Upper lobe of left lung (tissue), 4 donors: Measurements from ENCODE around the gene RGL3.

Experiments used
- CTCF ChIP-seq, 6 experiments: fragments of 450-650 bp in 4 of 6; fragments of 200-600 bp in 2 of 6; sonication (generic) in 2 of 6; IDR thresholded peaks; one replicate each; pipeline ENCODE4 v1.5.1; 2016 to 2019; ENCODE audit warnings: antibody characterized with exemption in 6 of 6
- EP300 ChIP-seq, 4 donors: sonication (generic); formaldehyde crosslinking; IDR thresholded peaks; one replicate each; pipeline ENCODE4 v1.5.1; 2017; ENCODE audit warnings: antibody characterized with exemption in 4 of 4, control low read depth in 2 of 4

GRCh38 chr19:11461453-11461852 lies 42.3 kb upstream of the RGL3 start:
- TF ChIP-seq CTCF (IDR thresholded peaks at IDR 0.05) (no peak), EP300 (IDR thresholded peaks at IDR 0.05) (no peak)
